ENCODE results near the gene NACAD.

DNA sequence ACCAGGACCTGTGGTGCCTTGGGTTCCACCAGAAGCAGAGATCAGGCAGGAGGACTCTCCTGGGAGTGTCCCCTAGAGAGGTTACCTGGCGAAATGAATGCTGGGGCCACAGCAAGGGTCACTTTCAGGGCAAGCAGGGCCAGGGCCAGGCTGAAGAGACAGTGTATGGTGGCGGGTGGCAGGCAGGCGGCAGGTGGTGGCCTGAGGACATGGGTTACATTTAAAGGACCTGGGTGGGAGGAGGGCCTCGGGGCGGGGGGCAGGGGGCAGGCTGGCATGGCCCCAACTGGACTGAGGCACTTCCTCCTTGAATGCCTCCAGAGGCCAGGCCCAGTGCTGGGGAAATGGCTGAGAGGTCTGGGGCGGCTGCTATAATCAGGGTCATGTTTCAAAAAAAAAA lies 37.4 kb upstream of the NACAD start:
- no peak for TF ChIP-seq ZNF423 (CRISPR knock-in tag; IDR thresholded peaks at IDR 0.05)
- no peak for TF ChIP-seq SP1 (CRISPR knock-in tag; conservative IDR thresholded peaks at IDR 0.05)
- no peak for TF ChIP-seq CTCF (IDR thresholded peaks at IDR 0.05)
- no peak for TF ChIP-seq ZNF317 (CRISPR knock-in tag; IDR thresholded peaks at IDR 0.05; ENCODE audit: borderline replicate concordance, low read depth)
- no peak for TF ChIP-seq CREB1 (CRISPR knock-in tag; IDR thresholded peaks at IDR 0.05)
- TF ChIP-seq JUN (CRISPR knock-in tag; IDR thresholded peaks at IDR 0.05) = no peak
- TF ChIP-seq, protein P1, sequence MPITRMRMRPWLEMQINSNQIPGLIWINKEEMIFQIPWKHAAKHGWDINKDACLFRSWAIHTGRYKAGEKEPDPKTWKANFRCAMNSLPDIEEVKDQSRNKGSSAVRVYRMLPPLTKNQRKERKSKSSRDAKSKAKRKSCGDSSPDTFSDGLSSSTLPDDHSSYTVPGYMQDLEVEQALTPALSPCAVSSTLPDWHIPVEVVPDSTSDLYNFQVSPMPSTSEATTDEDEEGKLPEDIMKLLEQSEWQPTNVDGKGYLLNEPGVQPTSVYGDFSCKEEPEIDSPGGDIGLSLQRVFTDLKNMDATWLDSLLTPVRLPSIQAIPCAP (CRISPR knock-in tag; IDR thresholded peaks at IDR 0.05) = no peak
